Superior temporal gyrus (tissue), 1 donor: ENCODE data around the gene FAM171A2.

Source experiments
- DNase-seq: peaks from one replicate; pipeline ENCODE4 v3.0.0-alpha.2; 2016; ENCODE audit errors: extremely low spot score

FAM171A2 gene

DNA sequence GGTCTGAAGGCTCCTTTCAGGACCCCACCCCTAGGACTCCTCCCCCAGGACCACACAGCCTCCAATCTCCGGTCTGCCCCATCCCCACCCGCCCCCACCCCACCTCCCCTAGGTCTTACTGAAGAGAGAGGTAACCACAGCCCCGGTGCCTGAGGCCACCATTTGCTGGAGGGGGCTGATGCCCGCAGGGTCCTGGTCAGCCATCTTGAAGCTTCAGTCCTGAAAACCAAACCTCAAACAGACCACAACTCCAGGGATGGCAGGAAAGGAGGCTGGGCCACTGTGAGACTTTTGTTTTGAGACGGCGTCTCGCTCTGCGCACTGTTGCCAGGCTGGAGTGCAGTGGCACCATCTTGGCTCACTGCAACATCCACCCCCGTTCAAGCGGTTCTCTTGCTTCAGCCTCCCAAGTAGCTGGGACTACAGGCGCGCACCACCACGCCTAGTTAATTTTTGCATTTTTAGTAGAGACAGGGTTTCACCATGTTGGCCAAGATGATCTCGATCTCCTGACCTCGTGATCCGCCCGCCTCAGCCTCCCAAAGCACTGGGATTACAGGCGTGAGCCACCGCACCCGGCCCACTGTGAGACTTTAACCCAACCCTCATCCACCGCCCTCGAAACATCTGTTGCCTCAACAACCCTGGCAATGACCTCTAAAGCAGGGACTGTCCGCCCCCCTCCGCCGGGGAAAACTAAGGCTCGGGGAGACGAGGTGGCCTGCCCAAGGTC lies 40.1 kb downstream of the FAM171A2 start:
- DNase-seq, result no peak

DNA sequence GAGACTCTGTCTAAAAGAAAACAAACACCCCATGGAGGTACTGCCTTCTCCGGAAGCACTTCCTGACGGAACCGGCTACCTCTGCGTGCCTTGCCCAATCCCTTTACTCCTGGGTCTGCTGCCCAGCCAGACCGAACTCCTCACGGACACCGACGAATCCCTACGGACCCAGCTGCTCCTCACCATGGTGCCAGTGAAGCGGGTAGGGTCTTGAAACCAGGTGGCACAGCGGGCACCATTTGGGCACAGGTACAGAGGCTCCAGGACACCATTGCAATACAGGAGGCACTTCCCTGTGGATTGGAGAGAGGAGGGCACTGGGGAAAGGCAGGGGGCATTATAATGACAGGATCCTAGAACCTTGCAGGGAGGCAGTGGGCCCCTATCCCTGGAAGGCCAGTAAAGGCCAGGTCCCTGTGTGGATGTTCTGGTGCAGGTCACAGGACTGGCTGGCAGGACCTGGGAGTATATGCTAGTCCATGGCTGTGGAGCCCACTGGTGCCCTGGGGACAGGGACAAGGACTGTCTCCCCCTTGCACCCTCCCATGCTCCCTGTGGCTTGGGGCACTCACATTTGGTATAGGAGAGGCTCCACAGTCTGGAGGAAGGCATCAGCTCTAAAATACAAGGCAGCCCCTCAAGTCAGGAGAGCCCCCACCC lies 41.3 kb downstream of the FAM171A2 start:
- no peak for DNase-seq

GRCh38 chr17:44321246-44322120 lies 42.2 kb downstream of the FAM171A2 start:
- no peak for DNase-seq

DNA sequence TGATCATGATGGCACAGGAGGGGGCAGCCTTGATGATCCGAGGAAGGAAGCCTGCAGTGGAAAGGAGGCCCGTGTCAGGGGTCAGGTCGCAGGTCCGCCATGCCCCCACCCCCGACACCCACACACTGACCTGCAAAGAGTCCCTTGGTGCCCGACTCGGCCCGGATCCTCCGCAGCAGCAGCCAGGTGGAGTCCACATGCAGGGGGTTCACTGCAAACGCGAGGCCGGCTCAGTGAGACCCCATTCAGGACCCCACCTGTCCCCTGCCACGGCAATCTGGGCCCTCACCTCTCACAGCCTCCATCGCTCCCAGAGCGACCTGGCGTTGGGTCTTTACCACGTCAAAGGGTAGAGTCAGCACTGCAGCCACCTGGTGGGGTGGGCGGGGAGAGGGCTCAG lies 43.6 kb downstream of the FAM171A2 start:
- DNase-seq, result no peak

GRCh38 chr17:44318077-44318892 lies 45.4 kb downstream of the FAM171A2 start:
- DNase-seq, result no peak

GRCh38 chr17:44317545-44317944 lies 46.1 kb downstream of the FAM171A2 start:
- DNase-seq, result no peak

GRCh38 chr17:44315760-44316731 lies 47.6 kb downstream of the FAM171A2 start:
- DNase-seq, result no peak

- no peak for DNase-seq
These were observed 48.6 kb downstream of the FAM171A2 start for GRCh38 chr17:44314869-44315661.

GRCh38 chr17:44314524-44314868 lies 49.2 kb downstream of the FAM171A2 start:
- DNase-seq, result no peak

DNA sequence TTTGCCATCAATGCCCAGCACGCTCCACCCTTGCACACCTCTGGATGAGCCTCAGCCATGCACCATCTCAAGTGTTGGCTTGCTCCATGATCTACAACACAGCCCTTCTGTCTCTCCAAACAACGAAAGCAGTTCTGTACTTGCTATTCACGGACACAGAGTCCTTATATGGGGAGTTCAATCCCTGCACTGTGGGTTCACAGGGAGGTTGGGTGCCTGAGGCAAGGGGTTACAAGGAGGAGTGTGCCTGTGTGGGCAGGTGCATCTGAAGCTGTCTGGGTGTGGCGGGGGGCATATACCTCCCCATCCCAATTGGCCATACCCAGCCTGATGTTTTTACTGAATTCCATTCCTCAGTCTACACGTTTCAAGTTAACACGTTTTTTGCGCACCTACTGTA lies 49.6 kb downstream of the FAM171A2 start:
- no peak for DNase-seq

DNA sequence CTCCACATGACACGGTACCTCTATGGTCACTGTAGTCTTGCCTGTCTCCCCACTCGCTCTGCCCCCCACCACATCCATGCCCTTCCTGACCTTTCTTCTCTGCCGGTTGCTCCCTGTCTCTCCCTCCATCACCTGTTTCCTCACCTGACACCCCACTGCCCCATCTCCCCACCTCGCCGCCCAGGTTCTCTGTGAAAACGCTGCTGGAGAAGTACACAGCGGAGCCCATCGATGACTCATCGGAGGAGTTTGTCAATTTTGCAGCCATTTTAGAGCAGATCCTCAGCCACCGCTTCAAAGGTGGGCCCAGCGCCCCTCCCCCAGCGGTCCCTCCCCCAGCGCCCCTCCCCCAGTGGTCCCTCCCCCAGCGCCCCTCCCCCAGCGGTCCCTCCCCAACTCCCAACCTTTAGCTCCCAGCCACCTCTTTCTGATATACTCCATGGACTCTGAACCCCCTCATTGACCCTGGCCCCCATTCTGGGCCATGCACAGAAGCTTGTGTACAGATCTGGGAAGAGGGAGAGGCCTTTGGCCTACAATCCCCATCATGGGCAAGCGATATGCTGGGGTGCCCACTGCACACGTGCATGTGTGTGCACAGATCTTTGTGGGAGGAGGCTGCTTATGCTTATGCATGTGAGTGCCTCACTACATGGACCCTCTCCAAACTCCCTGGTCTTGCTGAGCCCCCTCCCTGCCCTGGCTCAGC lies 51.1 kb downstream of the FAM171A2 start:
- DNase-seq, result no peak

DNA sequence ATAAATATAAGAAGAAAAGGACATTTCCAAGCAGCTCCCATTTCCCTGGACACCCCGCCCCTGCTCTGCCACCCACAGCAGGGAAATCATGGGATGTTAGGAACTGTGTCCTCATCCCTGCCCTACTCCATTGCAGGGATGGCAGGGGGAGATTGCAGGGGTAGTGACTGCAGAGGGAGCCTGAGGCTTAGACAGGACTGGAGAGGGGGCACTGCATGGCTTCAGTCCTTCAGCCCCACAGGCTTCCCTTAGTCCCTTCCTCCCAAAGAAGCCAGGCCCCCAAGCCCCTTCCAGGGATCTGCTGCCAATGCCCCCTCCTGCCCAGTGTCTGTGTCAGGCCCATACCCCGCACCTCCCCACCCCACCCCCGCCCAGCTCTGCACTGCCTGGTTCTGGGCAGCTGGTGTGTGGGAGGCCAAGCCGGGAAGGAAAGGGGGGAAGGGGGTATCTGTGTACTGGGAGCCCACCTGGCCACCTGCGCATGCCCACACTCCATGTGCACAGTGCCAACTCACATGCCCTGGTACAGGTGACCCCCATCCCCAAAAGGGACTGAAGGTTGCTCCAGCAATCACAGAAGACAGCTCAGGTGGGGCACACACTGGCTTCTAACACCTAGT lies 52.0 kb downstream of the FAM171A2 start:
- no peak for DNase-seq

GRCh38 chr17:44310609-44311376 lies 52.9 kb downstream of the FAM171A2 start:
- DNase-seq, result no peak

- no peak for DNase-seq
These were observed 53.5 kb downstream of the FAM171A2 start for GRCh38 chr17:44310188-44310587.

DNA sequence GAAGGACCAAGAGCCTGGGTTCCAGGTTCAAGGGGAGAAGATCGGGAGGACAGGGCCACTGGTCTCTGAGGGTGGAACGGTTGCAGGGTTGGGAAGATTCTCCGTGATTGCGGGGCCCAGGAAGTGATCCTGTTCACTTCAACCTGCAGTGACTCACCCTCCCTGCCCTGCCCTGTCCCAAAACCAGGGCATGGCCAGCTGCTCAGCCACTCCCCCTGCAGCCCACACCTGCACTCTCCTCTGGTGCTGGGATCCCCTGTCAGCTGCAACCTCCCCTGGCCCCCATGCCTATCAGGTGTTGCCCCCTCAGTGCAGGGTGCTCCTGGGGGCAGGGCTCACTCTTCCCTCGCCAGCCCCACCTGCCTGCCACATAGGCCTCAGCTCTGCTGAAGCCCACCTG lies 54.2 kb downstream of the FAM171A2 start:
- no peak for DNase-seq

GRCh38 chr17:44308865-44309264 lies 54.8 kb downstream of the FAM171A2 start:
- peak; percentile 30 for DNase-seq

GRCh38 chr17:44308320-44308818 lies 55.3 kb downstream of the FAM171A2 start, which contains the start of gene RUNDC3A:
Gene RUNDC3A, plus strand, starts transcription at chr17:44308601. Its CDS starts 232 bp downstream, at chr17:44308833.
- DNase-seq, result peak; percentile 88
